SK-N-SH treated with all-trans-retinoic acid at 6 μM for 48 hours (cell line): ENCODE results near the gene IKZF5.

Source experiments
- ATAC-seq: fragments of 200-7000 bp; cut with Tn5 transposase; 3 replicates; pipeline ENCODE4 v1.9.1; 2020; ENCODE audit warnings: mild to moderate bottlenecking, moderate library complexity
- ARNTL ChIP-seq: fragments of 450-650 bp; formaldehyde crosslinking; IDR thresholded peaks from 2 replicates; pipeline ENCODE4 v1.5.0; 2020; ENCODE audit warnings: low read depth, mild to moderate bottlenecking, moderate library complexity, borderline replicate concordance
- BACH2 ChIP-seq: fragments of 250-450 bp; sonication (Bioruptor Pico); IDR thresholded peaks from 2 replicates; pipeline ENCODE4 v1.9.0; 2021; ENCODE audit warnings: mild to moderate bottlenecking, borderline replicate concordance
- ESRRG ChIP-seq: fragments of 250-450 bp; sonication (Bioruptor Pico); IDR thresholded peaks from 2 replicates; pipeline ENCODE4 v1.6.1; 2021; ENCODE audit warnings: mild to moderate bottlenecking
- GLIS3 ChIP-seq: fragments of 250-450 bp; sonication (Bioruptor Pico); IDR thresholded peaks from 2 replicates; pipeline ENCODE4 v1.5.0; 2020; ENCODE audit warnings: mild to moderate bottlenecking, moderate library complexity
- PPARA ChIP-seq: fragments of 250-450 bp; sonication (Bioruptor Pico); IDR thresholded peaks from 2 replicates; pipeline ENCODE4 v1.5.0; 2020; ENCODE audit warnings: mild to moderate bottlenecking, borderline replicate concordance
- RARB ChIP-seq: fragments of 250-450 bp; sonication (Bioruptor Pico); IDR thresholded peaks from 2 replicates; pipeline ENCODE4 v1.8.0; 2021; ENCODE audit warnings: mild to moderate bottlenecking, moderate library complexity
- SNAI2 ChIP-seq: fragments of 250-450 bp; sonication (Bioruptor Pico); IDR thresholded peaks from 2 replicates; pipeline ENCODE4 v1.5.0; 2020; ENCODE audit warnings: mild to moderate bottlenecking, moderate library complexity
- TCF4 ChIP-seq: fragments of 250-450 bp; sonication (Bioruptor Pico); IDR thresholded peaks from 2 replicates; pipeline ENCODE4 v1.8.0; 2021; ENCODE audit warnings: mild to moderate bottlenecking, moderate library complexity, borderline replicate concordance
- TOX ChIP-seq: fragments of 250-450 bp; sonication (Bioruptor Pico); IDR thresholded peaks from 2 replicates; pipeline ENCODE4 v1.8.0; 2021; ENCODE audit warnings: mild to moderate bottlenecking, moderate library complexity, borderline replicate concordance
- ZFP3 ChIP-seq: fragments of 250-450 bp; sonication (Bioruptor Pico); IDR thresholded peaks from 2 replicates; pipeline ENCODE4 v1.5.0; 2020; ENCODE audit warnings: mild to moderate bottlenecking, moderate library complexity
- ZFP30 ChIP-seq: fragments of 450-650 bp; formaldehyde crosslinking; IDR thresholded peaks from 2 replicates; pipeline ENCODE4 v1.5.0; 2022; ENCODE audit warnings: mild to moderate bottlenecking, moderate library complexity
- ZNF565 ChIP-seq: fragments of 450-650 bp; formaldehyde crosslinking; conservative IDR thresholded peaks from 2 replicates; pipeline ENCODE4 v1.5.0; 2020; ENCODE audit warnings: low read depth, mild to moderate bottlenecking, moderate library complexity
- TF ChIP-seq, protein P1 (sequence below): fragments of 250-450 bp; sonication (Bioruptor Pico); IDR thresholded peaks from 2 replicates; pipeline ENCODE4 v1.5.0; 2020; ENCODE audit warnings: mild to moderate bottlenecking, moderate library complexity
- TF ChIP-seq, protein P2 (sequence below): fragments of 250-450 bp; sonication (Bioruptor Pico); IDR thresholded peaks from 2 replicates; pipeline ENCODE4 v1.5.1; 2020; ENCODE audit warnings: low read depth, mild to moderate bottlenecking, moderate library complexity
- TF ChIP-seq, protein P3 (sequence below): fragments of 250-450 bp; sonication (Bioruptor Pico); IDR thresholded peaks from 2 replicates; pipeline ENCODE4 v1.8.0; 2021; ENCODE audit warnings: low read depth, mild to moderate bottlenecking, moderate library complexity, borderline replicate concordance
- TF ChIP-seq, protein P4 (sequence below): fragments of 250-450 bp; sonication (Bioruptor Pico); IDR thresholded peaks from 2 replicates; pipeline ENCODE4 v1.8.0; 2020; ENCODE audit warnings: mild to moderate bottlenecking, moderate library complexity, borderline replicate concordance
- TF ChIP-seq, protein P5 (sequence below): fragments of 250-450 bp; sonication (Bioruptor Pico); IDR thresholded peaks from 2 replicates; pipeline ENCODE4 v1.5.1; 2021; ENCODE audit warnings: mild to moderate bottlenecking, moderate library complexity

The IKZF5 gene

DNA sequence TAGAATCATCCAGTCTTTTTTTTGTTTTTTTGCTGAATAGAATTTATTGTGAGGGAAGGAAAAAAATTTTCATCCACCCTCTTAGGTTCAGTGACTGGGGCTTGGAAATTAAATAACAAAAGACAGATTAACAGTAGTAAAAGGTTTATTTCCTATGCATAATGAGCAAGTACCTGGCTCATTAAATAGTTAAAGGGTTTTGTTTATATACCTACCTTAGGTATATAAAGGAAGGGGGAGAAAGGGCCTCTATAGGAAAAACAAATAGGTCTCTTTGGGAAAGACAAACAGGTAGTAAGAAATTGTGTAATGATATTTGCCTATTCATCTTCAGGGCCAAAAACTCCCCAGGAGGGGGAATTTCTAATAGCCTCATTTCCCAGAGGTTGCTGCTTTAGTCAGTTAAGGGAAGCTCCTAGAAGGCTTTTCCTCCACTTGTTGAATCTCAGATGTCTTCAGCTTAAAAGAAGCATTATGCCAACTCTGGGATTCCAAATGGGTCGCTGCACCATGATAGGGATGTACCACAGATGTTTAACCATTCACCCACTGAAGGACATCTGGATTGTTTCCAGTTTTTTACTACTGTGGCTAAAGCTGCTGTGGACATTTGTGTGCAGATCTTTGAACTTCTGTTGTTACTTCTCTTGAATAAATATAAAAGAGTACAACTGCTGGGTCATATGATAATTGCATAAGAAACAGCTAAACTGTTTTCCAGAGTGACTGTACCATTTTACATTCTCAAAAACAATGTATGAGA is 11.5 kb upstream of the IKZF5 start:
- ATAC-seq, result no peak
- TF ChIP-seq, protein P1, sequence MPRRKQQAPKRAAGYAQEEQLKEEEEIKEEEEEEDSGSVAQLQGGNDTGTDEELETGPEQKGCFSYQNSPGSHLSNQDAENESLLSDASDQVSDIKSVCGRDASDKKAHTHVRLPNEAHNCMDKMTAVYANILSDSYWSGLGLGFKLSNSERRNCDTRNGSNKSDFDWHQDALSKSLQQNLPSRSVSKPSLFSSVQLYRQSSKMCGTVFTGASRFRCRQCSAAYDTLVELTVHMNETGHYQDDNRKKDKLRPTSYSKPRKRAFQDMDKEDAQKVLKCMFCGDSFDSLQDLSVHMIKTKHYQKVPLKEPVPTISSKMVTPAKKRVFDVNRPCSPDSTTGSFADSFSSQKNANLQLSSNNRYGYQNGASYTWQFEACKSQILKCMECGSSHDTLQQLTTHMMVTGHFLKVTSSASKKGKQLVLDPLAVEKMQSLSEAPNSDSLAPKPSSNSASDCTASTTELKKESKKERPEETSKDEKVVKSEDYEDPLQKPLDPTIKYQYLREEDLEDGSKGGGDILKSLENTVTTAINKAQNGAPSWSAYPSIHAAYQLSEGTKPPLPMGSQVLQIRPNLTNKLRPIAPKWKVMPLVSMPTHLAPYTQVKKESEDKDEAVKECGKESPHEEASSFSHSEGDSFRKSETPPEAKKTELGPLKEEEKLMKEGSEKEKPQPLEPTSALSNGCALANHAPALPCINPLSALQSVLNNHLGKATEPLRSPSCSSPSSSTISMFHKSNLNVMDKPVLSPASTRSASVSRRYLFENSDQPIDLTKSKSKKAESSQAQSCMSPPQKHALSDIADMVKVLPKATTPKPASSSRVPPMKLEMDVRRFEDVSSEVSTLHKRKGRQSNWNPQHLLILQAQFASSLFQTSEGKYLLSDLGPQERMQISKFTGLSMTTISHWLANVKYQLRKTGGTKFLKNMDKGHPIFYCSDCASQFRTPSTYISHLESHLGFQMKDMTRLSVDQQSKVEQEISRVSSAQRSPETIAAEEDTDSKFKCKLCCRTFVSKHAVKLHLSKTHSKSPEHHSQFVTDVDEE (CRISPR knock-in tag), result no peak
- TF ChIP-seq RARB (CRISPR knock-in tag) (no peak), PPARA (no peak), BACH2 (no peak), TOX (CRISPR knock-in tag) (no peak), SNAI2 (no peak), ZFP3 (CRISPR knock-in tag) (no peak), GLIS3 (CRISPR knock-in tag) (no peak), ARNTL (CRISPR knock-in tag) (no peak), ESRRG (CRISPR knock-in tag) (no peak), ZNF565 (CRISPR knock-in tag) (no peak), ZFP30 (CRISPR knock-in tag) (no peak), TCF4 (CRISPR knock-in tag) (no peak)
- TF ChIP-seq, protein P2, sequence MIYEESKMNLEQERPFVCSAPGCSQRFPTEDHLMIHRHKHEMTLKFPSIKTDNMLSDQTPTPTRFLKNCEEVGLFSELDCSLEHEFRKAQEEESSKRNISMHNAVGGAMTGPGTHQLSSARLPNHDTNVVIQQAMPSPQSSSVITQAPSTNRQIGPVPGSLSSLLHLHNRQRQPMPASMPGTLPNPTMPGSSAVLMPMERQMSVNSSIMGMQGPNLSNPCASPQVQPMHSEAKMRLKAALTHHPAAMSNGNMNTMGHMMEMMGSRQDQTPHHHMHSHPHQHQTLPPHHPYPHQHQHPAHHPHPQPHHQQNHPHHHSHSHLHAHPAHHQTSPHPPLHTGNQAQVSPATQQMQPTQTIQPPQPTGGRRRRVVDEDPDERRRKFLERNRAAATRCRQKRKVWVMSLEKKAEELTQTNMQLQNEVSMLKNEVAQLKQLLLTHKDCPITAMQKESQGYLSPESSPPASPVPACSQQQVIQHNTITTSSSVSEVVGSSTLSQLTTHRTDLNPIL (CRISPR knock-in tag), result no peak
- TF ChIP-seq, protein P3, sequence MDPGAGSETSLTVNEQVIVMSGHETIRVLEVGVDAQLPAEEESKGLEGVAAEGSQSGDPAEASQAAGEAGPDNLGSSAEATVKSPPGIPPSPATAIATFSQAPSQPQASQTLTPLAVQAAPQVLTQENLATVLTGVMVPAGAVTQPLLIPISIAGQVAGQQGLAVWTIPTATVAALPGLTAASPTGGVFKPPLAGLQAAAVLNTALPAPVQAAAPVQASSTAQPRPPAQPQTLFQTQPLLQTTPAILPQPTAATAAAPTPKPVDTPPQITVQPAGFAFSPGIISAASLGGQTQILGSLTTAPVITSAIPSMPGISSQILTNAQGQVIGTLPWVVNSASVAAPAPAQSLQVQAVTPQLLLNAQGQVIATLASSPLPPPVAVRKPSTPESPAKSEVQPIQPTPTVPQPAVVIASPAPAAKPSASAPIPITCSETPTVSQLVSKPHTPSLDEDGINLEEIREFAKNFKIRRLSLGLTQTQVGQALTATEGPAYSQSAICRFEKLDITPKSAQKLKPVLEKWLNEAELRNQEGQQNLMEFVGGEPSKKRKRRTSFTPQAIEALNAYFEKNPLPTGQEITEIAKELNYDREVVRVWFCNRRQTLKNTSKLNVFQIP (CRISPR knock-in tag), result no peak
- TF ChIP-seq, protein P4, sequence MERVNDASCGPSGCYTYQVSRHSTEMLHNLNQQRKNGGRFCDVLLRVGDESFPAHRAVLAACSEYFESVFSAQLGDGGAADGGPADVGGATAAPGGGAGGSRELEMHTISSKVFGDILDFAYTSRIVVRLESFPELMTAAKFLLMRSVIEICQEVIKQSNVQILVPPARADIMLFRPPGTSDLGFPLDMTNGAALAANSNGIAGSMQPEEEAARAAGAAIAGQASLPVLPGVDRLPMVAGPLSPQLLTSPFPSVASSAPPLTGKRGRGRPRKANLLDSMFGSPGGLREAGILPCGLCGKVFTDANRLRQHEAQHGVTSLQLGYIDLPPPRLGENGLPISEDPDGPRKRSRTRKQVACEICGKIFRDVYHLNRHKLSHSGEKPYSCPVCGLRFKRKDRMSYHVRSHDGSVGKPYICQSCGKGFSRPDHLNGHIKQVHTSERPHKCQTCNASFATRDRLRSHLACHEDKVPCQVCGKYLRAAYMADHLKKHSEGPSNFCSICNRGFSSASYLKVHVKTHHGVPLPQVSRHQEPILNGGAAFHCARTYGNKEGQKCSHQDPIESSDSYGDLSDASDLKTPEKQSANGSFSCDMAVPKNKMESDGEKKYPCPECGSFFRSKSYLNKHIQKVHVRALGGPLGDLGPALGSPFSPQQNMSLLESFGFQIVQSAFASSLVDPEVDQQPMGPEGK (CRISPR knock-in tag), result no peak
- TF ChIP-seq, protein P5, sequence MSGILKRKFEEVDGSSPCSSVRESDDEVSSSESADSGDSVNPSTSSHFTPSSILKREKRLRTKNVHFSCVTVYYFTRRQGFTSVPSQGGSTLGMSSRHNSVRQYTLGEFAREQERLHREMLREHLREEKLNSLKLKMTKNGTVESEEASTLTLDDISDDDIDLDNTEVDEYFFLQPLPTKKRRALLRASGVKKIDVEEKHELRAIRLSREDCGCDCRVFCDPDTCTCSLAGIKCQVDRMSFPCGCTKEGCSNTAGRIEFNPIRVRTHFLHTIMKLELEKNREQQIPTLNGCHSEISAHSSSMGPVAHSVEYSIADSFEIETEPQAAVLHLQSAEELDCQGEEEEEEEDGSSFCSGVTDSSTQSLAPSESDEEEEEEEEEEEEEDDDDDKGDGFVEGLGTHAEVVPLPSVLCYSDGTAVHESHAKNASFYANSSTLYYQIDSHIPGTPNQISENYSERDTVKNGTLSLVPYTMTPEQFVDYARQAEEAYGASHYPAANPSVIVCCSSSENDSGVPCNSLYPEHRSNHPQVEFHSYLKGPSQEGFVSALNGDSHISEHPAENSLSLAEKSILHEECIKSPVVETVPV (CRISPR knock-in tag), result no peak

DNA sequence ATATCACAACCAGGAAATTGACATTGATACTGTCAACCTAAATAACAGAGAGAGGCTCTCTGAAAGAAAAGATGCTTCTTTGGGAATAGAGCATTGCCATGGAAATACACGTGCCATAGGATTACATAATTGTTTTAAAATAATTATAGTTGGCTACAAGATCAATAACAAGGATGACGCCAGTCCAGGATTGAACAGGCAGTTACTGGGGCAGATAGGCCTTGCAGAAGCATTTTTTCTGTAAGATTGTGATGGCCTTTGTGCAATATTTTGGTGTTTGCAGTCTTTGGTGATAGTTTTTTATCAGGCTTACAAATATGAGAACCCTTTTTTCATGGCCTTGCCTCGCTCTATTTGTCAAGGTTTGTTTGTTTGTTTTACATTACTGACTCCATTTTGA is 10.7 kb upstream of the IKZF5 start:
- TF ChIP-seq, protein P5 (CRISPR knock-in tag), result no peak
- TF ChIP-seq, protein P4 (CRISPR knock-in tag), result no peak
- no peak for TF ChIP-seq ARNTL (CRISPR knock-in tag)
- no peak for TF ChIP-seq TCF4 (CRISPR knock-in tag)
- TF ChIP-seq PPARA, result no peak
- TF ChIP-seq, protein P2 (CRISPR knock-in tag), result no peak
- TF ChIP-seq, protein P1 (CRISPR knock-in tag), result no peak
- TF ChIP-seq, protein P3 (CRISPR knock-in tag), result no peak
- no peak for TF ChIP-seq RARB (CRISPR knock-in tag)
- TF ChIP-seq, all 23 proteins: peak for 0
- ATAC-seq, result no peak
